CD4-positive, alpha-beta T cell treated with Interleukin-15 for 1 hour (primary cell): ENCODE data around the gene RASIP1.
"Not testable (repeated sequence)": the region's sequence is repeated elsewhere in the genome, so short reads cannot be mapped to it uniquely, and the experiment has no call there.

ENCODE experiments used
- DNase-seq: peaks from one replicate; pipeline ENCODE4 v3.0.0-alpha.2; 2020

RASIP1 gene, protein sequence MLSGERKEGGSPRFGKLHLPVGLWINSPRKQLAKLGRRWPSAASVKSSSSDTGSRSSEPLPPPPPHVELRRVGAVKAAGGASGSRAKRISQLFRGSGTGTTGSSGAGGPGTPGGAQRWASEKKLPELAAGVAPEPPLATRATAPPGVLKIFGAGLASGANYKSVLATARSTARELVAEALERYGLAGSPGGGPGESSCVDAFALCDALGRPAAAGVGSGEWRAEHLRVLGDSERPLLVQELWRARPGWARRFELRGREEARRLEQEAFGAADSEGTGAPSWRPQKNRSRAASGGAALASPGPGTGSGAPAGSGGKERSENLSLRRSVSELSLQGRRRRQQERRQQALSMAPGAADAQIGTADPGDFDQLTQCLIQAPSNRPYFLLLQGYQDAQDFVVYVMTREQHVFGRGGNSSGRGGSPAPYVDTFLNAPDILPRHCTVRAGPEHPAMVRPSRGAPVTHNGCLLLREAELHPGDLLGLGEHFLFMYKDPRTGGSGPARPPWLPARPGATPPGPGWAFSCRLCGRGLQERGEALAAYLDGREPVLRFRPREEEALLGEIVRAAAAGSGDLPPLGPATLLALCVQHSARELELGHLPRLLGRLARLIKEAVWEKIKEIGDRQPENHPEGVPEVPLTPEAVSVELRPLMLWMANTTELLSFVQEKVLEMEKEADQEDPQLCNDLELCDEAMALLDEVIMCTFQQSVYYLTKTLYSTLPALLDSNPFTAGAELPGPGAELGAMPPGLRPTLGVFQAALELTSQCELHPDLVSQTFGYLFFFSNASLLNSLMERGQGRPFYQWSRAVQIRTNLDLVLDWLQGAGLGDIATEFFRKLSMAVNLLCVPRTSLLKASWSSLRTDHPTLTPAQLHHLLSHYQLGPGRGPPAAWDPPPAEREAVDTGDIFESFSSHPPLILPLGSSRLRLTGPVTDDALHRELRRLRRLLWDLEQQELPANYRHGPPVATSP

DNA sequence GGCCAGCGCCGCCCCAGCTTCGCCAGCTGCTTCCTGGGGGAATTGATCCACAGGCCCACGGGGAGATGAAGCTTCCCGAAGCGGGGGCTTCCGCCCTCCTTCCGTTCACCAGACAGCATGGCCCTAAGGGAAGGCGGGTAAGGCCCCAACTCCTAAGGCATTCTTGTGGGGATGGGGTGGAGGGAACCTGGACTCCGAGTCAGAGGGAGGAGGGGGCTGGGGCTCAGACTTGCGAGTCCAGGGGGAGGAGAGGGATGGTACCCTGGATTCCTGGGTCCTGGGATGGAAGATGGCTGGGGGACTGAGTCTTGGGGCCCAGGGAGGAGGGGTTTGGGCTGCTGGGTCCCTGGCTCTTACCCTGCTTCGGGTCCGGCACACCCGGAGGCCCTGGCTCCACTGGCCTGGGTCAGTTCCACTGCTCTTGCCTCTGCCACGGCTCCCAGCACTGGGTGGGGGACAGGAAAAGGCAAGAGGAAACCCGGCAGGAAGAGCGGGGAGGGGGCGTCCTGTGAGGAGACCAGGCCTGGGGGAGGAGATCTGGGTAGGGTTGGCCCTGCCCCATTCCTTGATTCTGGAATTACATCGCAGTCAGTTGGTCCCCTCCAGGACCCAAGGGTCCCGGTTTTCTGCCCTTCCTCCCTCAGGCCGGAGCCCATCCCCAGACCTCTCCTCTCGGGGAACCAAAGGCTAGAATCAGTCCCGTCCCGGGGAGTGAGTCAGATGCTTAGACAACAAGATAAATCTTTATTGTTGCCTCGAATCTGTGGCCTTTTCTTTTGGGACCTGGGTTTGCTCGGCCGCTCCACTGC lies at the start of gene RASIP1:
Gene RASIP1, minus strand, starts transcription at position 447 of the 809 bp plus-strand sequence. Its CDS starts 328 bp downstream, at position 119.
- no peak for DNase-seq

DNA sequence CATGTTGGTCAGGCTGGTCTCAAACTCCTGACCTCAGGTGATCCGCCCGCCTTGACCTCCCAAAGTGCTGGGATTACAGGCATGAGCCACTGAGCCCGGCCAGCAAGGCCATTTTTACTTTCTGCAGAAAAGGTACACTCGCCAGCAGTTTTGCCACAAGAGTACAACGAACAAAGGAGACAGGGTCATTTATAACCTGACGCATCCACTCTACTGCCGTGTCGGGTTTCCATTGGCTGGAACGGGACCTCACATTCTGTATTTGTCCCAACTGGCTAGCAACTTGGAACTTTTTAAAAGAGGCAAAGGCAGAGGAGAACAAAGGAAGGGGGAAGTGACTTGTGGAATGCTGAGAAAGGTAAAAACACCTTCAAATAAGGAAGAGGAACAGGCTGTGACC lies 46.9 kb upstream of the RASIP1 start:
- DNase-seq = not testable (repeated sequence)

DNA sequence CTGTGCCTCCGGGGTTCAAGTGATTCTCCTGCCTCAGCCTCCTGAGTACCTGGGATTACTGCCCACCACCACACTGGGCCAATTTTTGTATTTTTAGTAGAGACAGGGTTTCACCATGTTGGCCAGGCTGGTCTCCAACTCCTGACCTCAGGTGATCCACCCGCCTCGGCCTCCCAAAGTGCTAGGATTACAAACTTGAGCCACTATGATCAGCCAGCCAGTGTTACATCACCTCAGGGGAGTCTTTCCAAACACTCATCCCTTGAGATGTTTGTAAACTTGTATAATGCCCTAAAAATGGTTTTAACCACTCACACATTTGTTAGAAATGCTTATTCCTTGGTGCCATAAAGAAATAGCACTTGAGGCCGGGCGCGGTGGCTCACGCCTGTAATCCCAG lies 46.0 kb upstream of the RASIP1 start:
- DNase-seq = not testable (repeated sequence)

DNA sequence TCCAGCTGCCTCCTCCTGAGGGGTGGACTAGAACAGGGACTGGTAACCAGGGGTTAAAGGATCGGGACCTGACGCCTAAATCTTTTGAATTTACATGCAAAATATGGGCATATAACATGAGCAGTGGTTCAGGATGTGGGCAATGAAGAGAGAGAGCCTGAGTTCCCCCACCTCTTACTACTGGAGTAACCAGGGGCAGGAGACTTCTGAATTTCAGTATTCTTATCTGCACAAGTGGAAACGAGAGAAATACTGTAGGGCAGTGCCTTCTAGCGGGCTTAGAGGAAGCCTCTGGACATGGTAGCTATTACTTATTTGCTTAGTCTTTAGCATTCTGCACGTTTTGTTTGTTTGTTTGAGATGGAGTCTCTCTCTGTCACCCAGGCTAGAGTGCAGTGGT lies 44.1 kb upstream of the RASIP1 start:
- no peak for DNase-seq

DNA sequence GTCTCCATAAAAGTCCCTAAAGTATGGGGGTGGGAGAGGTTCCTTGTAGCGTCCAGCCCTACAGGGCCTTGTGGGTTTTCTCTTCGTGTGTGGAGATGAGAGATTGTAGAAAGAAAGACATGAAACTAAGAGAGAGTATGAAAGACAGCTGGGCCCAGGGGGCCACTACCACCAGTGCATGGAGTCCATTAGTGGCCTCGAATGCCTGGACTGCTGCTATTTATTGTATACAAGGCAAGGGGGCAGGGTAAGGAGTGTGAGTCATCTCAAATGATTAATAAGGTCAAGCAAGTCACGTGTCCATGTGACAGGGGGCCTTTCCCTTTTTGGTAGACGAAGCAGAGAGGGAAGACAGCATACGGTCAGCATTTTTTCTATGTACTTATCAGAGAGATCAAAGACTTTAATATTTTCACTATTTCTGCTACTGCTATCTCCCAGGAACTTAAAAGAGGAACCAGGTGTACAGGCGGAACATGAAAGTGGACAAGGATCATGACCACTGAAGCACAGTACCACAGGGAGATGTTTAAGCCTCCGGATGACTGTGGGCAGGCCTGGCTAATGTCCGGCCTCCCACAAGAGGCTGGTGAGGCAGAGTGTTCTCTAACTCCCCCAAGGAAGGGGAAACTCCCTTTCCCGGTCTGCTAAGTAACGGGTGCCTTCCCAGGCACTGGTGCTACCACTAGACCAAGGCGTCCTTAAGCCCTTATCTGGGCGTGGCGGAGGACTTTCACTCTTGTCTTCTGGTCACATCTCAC lies 40.4 kb upstream of the RASIP1 start:
- DNase-seq = peak; percentile 55

DNA sequence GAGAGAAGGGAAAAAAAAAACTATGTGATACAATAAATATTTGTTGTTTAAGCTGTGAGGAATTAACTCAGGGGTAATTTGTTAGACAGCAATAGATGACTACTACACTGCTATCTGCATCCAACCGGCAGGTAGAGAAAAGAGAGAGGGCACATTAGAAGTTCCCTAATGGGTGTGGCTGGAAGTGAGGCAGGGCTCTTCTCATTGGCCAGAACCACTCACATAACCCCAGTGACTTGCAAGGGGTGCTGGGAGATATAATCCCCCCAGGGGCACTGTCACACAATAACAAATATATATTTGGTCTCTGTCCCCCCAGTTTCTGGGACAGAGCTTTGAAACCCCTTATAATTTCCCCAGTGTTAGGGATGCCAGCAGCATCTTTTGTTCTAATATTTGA lies 39.2 kb upstream of the RASIP1 start:
- DNase-seq = no peak

DNA sequence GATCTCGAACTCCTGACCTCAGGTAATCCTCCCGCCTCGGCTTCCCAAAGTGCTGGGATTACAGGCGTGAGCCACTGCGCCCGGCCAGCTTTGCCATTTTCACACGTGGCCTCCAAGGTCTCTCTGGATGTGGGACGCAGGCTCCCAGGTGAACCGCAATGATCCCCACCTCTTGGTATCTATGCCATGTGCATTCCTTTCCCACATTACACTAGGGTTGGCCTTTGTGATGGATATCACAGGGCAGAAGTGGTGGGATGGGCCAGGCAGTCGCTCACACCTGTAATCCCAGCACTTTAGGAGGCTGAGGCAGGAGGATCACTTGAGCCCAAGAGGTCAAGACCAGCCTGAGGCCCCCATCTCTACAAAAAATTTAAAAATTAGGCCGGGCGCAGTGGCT lies 37.3 kb upstream of the RASIP1 start:
- no peak for DNase-seq

DNA sequence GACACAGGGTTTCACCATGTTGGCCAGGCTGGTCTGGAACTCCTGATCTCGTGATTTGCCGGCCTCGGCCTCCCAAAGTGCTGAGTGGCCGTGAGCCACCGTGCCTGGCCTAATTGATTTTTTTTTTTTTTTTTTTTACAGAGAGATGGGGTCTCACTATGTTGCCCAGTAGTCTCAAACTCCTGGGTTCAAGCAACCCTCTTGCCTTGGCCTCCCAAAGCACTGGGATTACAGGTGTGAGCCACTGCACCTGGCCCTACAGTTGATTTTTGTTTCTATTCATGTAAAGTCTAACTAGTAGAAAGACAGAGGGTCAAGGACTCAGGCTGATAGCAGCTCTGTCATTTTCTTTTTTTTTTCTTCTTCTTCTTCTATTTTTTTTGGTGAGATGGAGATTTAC lies 36.7 kb upstream of the RASIP1 start:
- no peak for DNase-seq

DNA sequence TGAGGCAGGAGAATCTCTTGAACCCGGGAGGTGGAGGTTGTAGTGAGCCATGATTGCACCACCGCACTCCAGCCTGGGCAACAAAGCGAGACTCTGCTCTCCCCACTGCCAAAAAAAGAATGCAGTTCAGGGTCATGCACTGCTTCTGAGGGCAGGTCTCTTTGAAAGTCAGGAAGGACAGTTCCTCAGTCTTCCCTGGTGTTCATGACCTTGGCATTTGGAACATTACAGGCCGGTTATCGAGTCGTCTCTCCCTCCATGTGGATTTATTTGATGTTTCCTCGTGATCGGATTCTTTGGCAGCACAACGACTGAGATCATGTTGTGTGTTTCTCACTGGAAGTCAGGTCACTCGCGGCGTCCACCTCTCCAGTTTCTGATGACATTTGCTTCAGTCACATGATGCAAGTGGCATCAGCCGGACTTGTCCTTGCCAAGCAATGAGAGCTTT lies 32.1 kb upstream of the RASIP1 start:
- DNase-seq = no peak

DNA sequence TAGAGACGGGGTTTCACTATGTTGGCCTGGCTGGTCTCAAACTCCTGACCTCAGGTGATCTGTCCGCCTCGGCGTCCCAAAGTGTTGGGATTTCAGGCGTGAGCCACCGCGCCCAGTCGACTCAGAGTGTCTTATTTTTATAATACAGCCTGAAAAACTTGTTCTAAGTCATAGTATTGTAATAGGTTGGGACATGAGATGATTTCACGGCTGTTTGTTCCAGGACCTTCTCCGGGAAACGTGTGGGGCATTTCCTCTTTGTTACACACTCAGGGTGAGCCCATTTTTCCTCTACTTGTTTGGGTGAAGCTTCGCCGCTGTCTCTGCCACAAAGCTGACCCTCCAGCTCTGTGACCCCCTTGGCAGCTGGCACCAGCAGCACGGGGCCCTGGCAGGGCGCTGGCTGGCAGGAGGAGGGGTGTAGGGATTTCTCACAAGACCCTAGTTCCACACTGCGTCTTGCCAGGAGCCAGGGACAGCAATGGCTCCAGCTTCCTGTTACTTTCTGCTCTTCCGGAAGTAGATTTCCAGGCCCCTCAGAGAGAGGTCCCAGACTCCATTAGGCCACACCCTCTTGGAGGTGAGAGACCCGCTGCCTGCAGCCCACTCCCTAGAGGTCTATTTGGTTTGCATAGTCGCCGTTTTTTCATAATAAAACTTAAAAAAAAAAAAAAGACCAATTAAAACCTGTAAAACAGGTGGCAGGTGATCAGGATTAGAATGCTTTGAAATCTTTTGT lies 30.5 kb upstream of the RASIP1 start:
- DNase-seq = no peak

DNA sequence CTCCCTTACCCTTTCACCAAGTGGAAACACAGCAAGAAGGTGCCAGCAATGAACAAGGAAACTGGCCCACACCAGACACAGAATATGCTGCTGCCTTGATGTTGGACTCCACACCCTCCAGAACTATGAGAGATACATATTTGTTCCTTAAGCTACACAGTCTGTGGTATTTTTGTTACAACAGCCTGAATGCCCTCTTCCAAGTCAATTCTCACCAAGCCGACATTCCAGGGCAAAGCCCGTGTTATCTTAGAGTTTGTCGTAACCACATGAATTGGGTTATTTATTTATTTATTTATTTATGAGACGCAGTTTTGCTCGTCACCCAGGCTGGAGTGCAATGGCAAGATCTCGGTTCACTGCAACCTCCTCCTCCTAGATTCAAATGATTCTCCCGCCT lies 29.9 kb upstream of the RASIP1 start:
- DNase-seq = no peak

DNA sequence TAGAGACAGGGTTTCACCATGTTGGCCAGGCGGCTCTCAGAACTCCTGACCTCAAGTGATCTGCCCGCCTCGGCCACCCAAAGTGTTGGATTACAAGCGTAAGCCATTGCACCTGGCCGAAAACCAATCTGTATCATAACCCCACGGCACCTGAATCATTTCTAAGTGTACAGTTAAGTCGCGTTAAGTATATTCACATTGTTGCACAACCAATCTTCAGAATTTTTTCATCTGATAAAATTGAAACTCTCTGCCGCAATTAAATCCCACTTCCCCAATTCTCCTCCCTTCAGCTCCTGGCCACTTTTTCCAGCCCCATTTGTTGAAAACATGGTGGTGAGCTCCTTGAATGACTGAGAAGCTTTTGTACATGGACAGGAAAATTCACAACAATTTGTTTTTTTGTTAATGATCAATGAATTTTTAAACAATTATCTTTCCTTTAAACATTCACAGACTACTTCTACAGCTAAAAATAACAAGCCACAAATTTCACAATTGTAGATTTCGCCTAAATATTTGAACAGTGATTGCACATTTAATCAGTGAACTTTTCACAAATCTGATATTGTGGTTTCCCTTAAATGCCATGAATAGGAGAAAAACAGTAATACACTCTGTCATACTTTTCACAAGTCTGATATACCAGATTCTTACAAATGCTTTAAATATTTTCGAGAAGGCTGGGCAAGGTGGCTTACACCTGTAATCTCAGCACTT lies 28.7 kb upstream of the RASIP1 start:
- DNase-seq = no peak

DNA sequence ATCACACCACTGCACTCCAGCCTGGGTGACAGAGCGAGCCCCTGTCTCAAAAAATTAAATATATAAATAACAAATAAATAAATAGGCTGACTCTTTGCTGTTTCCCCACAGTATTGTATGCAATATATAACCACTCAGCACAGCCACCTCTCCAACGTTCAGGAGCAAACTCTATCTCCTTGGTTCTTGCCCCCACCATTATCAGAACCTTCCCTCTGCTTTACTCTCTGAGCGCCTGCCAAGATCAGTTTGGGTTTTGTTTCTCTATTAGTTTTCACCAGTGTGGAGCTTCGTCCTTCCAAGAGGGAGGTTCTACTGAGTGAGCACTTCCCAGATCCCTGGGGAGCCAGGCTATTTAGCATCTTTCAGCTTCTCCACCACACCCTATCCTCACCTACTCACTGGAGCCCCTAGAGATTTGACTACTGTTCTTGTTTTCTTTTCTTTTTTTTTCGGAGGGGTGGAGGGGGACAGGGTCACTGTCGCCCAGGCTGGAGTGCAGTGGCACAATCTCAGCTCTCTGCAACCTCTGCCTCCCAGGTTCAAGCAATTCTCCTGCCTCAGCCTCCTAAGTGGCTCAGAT lies 27.9 kb upstream of the RASIP1 start:
- DNase-seq = not testable (repeated sequence)

DNA sequence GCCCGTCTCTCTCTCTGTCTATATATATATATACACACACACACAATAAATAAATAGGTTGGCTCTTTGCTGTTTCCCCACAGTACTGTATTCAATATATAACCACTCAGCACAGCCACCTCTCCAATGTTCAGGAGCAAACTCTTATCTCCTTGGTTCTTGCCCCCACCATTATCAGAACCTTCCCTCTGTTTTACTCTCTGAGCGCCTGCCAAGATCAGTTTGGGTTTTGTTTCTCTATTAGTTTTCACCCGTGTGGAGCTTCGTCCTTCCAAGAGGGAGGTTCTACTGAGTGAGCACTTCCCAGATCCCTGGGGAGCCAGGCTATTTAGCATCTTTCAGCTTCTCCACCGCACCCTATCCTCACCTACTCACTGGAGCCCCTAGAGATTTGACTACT lies 25.4 kb upstream of the RASIP1 start:
- DNase-seq = not testable (repeated sequence)

DNA sequence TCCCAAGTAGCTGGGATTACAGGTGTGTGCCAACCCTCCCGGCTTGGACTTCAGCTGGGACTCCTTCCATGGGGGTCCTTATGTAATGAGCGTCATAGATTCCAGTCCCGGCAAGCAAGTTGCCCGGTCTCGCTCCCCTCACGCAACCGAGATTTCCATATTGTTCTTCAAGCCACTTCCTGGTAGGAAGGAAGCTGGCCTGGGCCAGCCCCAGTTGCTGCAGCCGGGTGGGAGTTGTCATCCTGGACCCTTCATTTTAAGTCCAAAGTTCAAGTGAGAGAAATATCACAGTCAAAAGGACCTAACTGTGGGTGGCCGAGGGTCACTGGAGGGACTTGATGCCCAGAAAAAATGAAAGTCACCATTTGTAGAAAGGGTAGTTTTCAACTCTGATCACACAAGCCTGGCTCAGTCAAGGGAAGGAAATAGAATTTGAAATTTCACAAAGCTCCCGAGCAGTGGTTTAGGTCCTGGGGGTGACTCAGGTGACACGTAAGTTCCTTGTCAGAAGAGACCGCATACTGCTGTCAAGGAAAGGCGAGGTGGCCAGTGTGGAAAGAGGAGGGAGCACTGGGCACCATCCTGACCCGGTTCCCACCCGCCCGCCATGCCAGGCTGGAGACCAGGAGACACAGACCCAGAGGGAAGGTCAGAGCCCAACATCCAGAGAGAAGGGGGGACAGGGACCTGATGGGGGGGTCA lies 20.2 kb upstream of the RASIP1 start:
- no peak for DNase-seq

DNA sequence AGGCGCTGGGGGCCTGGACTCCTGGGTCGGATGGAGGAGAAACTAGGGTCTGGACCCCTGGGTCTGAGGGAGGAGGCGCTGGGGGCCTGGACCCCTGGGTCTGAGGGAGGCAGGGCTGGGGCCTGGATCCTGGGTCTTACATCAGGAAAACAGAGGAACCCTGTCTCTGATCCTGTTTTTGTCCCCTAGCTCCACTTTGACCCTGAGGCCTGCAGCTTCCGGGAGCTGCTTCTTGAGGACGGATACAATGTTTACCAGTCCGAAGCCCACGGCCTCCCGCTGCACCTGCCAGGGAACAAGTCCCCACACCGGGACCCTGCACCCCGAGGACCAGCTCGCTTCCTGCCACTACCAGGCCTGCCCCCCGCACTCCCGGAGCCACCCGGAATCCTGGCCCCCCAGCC lies 17.3 kb upstream of the RASIP1 start:
- no peak for DNase-seq

DNA sequence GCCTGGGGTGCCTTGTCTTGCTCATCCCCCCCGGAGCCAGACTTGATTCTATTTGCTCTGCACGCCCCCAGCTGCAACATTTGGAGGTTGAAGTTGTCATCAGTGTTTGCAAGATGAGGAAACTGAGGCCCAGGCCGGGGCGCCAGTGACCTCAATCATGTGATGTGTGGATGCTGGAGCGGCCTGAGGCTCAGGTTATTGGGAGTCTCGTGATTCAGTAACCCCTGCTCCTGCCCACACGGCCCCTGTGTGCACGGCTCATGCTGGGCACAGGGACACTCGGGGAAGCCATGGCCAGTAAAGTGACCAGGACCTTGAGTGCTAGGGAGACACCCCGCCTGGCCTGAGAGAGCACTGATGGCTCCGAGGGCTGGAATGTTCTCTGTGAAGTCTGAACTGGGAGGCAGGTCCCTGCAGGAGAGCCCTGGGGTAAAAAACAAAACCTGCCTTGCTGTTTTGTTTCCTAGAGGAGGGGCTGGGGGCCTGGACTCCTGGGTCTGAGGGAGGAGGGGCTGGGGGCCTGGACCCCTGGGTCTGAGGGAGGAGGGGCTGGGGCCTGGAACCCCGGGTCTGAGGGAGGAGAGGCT lies 16.8 kb upstream of the RASIP1 start:
- DNase-seq = no peak

DNA sequence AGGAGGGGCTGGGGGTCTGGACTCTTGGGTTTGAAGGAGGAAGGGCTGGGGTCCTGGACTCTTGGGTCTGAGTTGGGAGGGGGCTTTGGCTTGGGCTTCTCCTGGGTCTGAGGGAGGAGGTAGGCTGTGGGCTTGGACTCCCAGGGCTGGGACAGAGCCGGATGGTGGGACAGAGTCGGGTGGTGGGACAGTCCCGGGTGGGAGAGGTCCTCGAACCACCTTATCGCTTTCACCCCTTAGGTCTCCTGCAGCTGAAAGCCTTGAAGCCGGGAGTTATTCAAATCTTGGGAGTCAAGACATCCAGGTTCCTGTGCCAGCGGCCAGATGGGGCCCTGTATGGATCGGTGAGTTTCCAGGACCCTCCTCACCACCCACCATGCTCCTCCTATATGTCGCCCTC lies 16.3 kb upstream of the RASIP1 start:
- no peak for DNase-seq

DNA sequence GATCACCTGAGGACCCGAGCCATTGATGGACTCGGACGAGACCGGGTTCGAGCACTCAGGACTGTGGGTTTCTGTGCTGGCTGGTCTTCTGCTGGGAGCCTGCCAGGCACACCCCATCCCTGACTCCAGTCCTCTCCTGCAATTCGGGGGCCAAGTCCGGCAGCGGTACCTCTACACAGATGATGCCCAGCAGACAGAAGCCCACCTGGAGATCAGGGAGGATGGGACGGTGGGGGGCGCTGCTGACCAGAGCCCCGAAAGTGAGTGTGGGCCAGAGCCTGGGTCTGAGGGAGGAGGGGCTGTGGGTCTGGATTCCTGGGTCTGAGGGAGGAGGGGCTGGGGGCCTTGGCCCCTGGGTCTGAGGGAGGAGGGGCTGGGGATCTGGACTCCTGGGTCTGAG lies 15.8 kb upstream of the RASIP1 start:
- no peak for DNase-seq
